Endodermal cell (in vitro differentiated cells): ENCODE data around the gene LATS2. TPM values are rescaled to one million over a fixed set of nuclear protein-coding genes. Genes with fewer than 3 reads are reported as not detected.

Experiments
- DNase-seq: peaks from one replicate; pipeline ENCODE4 v3.0.0-alpha.2; 2017
- H3K27ac ChIP-seq: 2 replicates; pipeline ENCODE4 v1.5.1; 2013; ENCODE audit warnings: mild to moderate bottlenecking, low read depth, low read length, moderate library complexity
- H3K27me3 ChIP-seq: 2 replicates; pipeline ENCODE4 v1.6.1; 2013; ENCODE audit warnings: mild to moderate bottlenecking, low read length, moderate library complexity; ENCODE audit not compliant: insufficient read depth, control insufficient read depth, poor library complexity, severe bottlenecking
- H3K36me3 ChIP-seq: 2 replicates; pipeline ENCODE4 v1.7.0; 2013; ENCODE audit warnings: mild to moderate bottlenecking, low read length, moderate library complexity; ENCODE audit not compliant: control insufficient read depth, insufficient read depth
- H3K4me1 ChIP-seq: one replicate; pipeline ENCODE4 v1.7.0; 2013; ENCODE audit warnings: low read length; ENCODE audit not compliant: control insufficient read depth, insufficient read depth
- H3K4me3 ChIP-seq: 2 replicates; pipeline ENCODE4 v1.5.1; 2013; ENCODE audit warnings: mild to moderate bottlenecking, low read length, moderate library complexity
- H3K9ac ChIP-seq: 2 replicates; pipeline ENCODE4 v1.6.1; 2013; ENCODE audit warnings: mild to moderate bottlenecking, low read length, moderate library complexity; ENCODE audit not compliant: poor library complexity, severe bottlenecking; ENCODE audit errors: extremely low read depth
- H3K9me3 ChIP-seq: 2 replicates; pipeline ENCODE4 v1.6.1; 2013; ENCODE audit warnings: mild to moderate bottlenecking, low read length, moderate library complexity; ENCODE audit not compliant: control insufficient read depth
- H3K27ac Mint-ChIP-seq: 2 replicates; pipeline ENCODE4 v1.8.0; 2020; ENCODE audit warnings: mixed read lengths
- H3K27me3 Mint-ChIP-seq: 2 replicates; pipeline ENCODE4 v1.8.0; 2021; ENCODE audit warnings: mild to moderate bottlenecking, mixed read lengths; ENCODE audit not compliant: insufficient read depth
- H3K36me3 Mint-ChIP-seq: 2 replicates; pipeline ENCODE4 v1.8.0; 2020; ENCODE audit warnings: low read depth, mixed read lengths
- H3K4me1 Mint-ChIP-seq: 2 replicates; pipeline ENCODE4 v1.8.0; 2020; ENCODE audit warnings: mixed read lengths
- H3K4me3 Mint-ChIP-seq: 2 replicates; pipeline ENCODE4 v1.8.0; 2020; ENCODE audit warnings: mild to moderate bottlenecking, moderate library complexity, mixed read lengths
- H3K9me3 Mint-ChIP-seq: 2 replicates; pipeline ENCODE4 v1.8.0; 2020; ENCODE audit warnings: mild to moderate bottlenecking, mixed read lengths
- CTCF ChIP-seq: fragments of 200-600 bp; sonication (generic); conservative IDR thresholded peaks from 2 replicates; pipeline ENCODE4 v1.5.0; 2021; ENCODE audit warnings: antibody characterized with exemption, mild to moderate bottlenecking
- WGBS, 2 experiments: methylation state at CpG; one replicate each; pipeline versions ENCODE4 v1.1.5 to v1.1.7; 2013; ENCODE audit warnings: missing lambda C conversion rate in 2 of 2, mixed read lengths in 1 of 2; ENCODE audit not compliant: insufficient coverage in 1 of 2, insufficient read length in 1 of 2; 5-methylcytosine and 5-hydroxymethylcytosine counted together
- total RNA-seq, 2 donors: library from RNA; stranded (reverse); fragmentation: NEBNext Ultra II Directional in 1 of 2; extraction: Animal tissue kit (Norgen Biotek cat#: 25700) in 1 of 2; gene quantifications; 2 replicates in 1 of 2; 3 replicates in 1 of 2; pipeline ENCODE4 v1.2.1, GENCODE V29; 2021

The LATS2 gene
- total RNA-seq, 2 donors from 2014 or later = 26.2 to 35.4 TPM

GRCh38 chr13:21008026-21008425, 53.4 kb downstream of the LATS2 start:
- H3K9me3 Mint-ChIP-seq = no peaks in the 10 kb centered on the region
- no peaks in the 10 kb centered on the region for H3K27me3 ChIP-seq
- WGBS, 2 experiments = 86 to 94% methylated on average over 2 to 11 of the region's 11 CpGs
- H3K4me3 Mint-ChIP-seq = no peak overlapping the region
- DNase-seq = peak; percentile 39
- H3K27me3 Mint-ChIP-seq = no peaks in the 10 kb centered on the region
- no peak overlapping the region for H3K27ac ChIP-seq
- H3K27ac Mint-ChIP-seq = no peak overlapping the region
- H3K36me3 Mint-ChIP-seq = peaks cover 2% of the 10 kb centered on the region
- peaks cover 4% of the 10 kb centered on the region for H3K4me1 Mint-ChIP-seq
- no peak overlapping the region for H3K9ac ChIP-seq
- peaks cover 14% of the 10 kb centered on the region for H3K36me3 ChIP-seq
- H3K4me1 ChIP-seq = no peaks in the 10 kb centered on the region
- TF ChIP-seq CTCF = no peak
- no peaks in the 10 kb centered on the region for H3K9me3 ChIP-seq
- H3K4me3 ChIP-seq = no peak overlapping the region

GRCh38 chr13:21006141-21007005, 55.0 kb downstream of the LATS2 start:
- Mint-ChIP-seq H3K4me1 (peaks cover 4% of the 10 kb centered on the region), H3K4me3 (no peak overlapping the region), H3K9me3 (peaks cover 4% of the 10 kb centered on the region), H3K27me3 (no peaks in the 10 kb centered on the region), H3K27ac (peak overlapping the region; percentile 31), H3K36me3 (peaks cover 4% of the 10 kb centered on the region)
- H3K36me3 ChIP-seq = peaks cover 16% of the 10 kb centered on the region
- H3K27ac ChIP-seq = no peak overlapping the region
- DNase-seq = peak; percentile 41
- no peak for TF ChIP-seq CTCF
- H3K4me3 ChIP-seq = no peak overlapping the region
- no peaks in the 10 kb centered on the region for H3K27me3 ChIP-seq
- H3K4me1 ChIP-seq = no peaks in the 10 kb centered on the region
- 92% methylated on average over 5 to 11 of the region's 11 CpGs for WGBS, 2 experiments
- no peak overlapping the region for H3K9ac ChIP-seq
- H3K9me3 ChIP-seq = peaks cover 2% of the 10 kb centered on the region

DNA sequence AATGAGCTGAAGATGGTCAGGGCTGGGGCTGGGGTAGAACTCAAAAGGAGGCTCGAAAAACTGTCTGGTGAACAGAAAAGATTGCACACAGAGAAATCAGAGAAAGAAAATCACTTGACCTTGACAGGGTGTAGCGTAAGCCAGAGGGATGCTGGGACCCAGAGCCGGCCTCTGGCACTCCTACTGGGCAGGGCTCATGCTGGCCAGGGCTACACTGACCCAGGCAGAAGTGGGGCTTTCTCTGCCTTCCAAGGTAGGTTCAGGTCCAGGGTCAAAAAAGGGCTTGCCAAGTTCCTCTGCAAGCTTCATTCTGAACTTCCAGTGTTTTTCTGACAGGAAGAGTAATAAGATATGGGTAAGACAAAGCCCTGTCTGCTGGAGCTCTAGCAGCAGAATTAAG, 56.2 kb downstream of the LATS2 start:
- WGBS, 2 experiments = 92 to 93% methylated on average over 3 of the region's 3 CpGs
- Histone ChIP-seq H3K4me3 (no peak overlapping the region), H3K4me1 (no peaks in the 10 kb centered on the region), H3K27ac (no peak overlapping the region), H3K9me3 (peaks cover 4% of the 10 kb centered on the region), H3K36me3 (peaks cover 21% of the 10 kb centered on the region), H3K9ac (no peak overlapping the region), H3K27me3 (no peaks in the 10 kb centered on the region)
- no peaks in the 10 kb centered on the region for H3K27me3 Mint-ChIP-seq
- peaks cover 5% of the 10 kb centered on the region for H3K36me3 Mint-ChIP-seq
- TF ChIP-seq CTCF = no peak
- no peak overlapping the region for H3K4me3 Mint-ChIP-seq
- no peak overlapping the region for H3K27ac Mint-ChIP-seq
- DNase-seq = peak; percentile 41
- peaks cover 6% of the 10 kb centered on the region for H3K9me3 Mint-ChIP-seq
- no peaks in the 10 kb centered on the region for H3K4me1 Mint-ChIP-seq
